ENCODE measurements around the gene ARPC1A. TPM values are rescaled to one million over a fixed set of nuclear protein-coding genes. Genes with fewer than 3 reads are reported as not detected.

Gene ARPC1A
- polyA plus RNA-seq, 1 donor from 2014 or later = 154 TPM

GRCh38 chr7:99331002-99331401, 5.3 kb downstream of the ARPC1A start:
- Histone ChIP-seq H3F3A (ENCODE audit: insufficient read depth, low read length, poor library complexity, severe bottlenecking) (no peaks in the 10 kb centered on the region), H3K9me3 (ENCODE audit: low read length) (no peaks in the 10 kb centered on the region), H3K27me3 (ENCODE audit: insufficient read depth, low read depth, low read length) (no peaks in the 10 kb centered on the region), H4K20me1 (ENCODE audit: insufficient read depth) (no peaks in the 10 kb centered on the region), H3K9me2 (ENCODE audit: insufficient read depth, low read length) (no peaks in the 10 kb centered on the region), H3K9ac (ENCODE audit: low read length) (no peak overlapping the region), H3K36me3 (ENCODE audit: insufficient read depth, low read length) (peaks cover 5% of the 10 kb centered on the region), H3K4me2 (ENCODE audit: low read length) (no peak overlapping the region), H3K79me2 (replicated peaks; ENCODE audit: insufficient read depth, low read length) (peaks cover 60% of the 10 kb centered on the region), H3K27ac (ENCODE audit: low read length) (no peak overlapping the region), H3K4me3 (ENCODE audit: low read length) (no peak overlapping the region), H2AFZ (ENCODE audit: low read depth, low read length) (no peak overlapping the region)
- TF ChIP-seq RAD21 (conservative IDR thresholded peaks at IDR 0.05) = no peak
- TF ChIP-seq MXI1 (conservative IDR thresholded peaks at IDR 0.05; ENCODE audit: poor library complexity, severe bottlenecking) = no peak
- no peak for TF ChIP-seq CTCF (IDR thresholded peaks at IDR 0.05; ENCODE audit: poor library complexity, severe bottlenecking)
- no peak for TF ChIP-seq EP300 (conservative IDR thresholded peaks at IDR 0.05; ENCODE audit: poor library complexity, severe bottlenecking)
- TF ChIP-seq REST (IDR thresholded peaks at IDR 0.05; ENCODE audit: borderline replicate concordance) = no peak
- TF ChIP-seq TAF1 (IDR thresholded peaks at IDR 0.05; ENCODE audit: low read depth) = no peak
- TF ChIP-seq SMC3 (conservative IDR thresholded peaks at IDR 0.05; ENCODE audit: poor library complexity) = no peak

- Histone ChIP-seq H3K9me2 (ENCODE audit: insufficient read depth, low read length) (no peaks in the 10 kb centered on the region), H3K36me3 (ENCODE audit: insufficient read depth, low read length) (no peaks in the 10 kb centered on the region), H3K9ac (ENCODE audit: low read length) (no peak overlapping the region), H4K20me1 (ENCODE audit: insufficient read depth) (no peaks in the 10 kb centered on the region), H3K79me2 (replicated peaks; ENCODE audit: insufficient read depth, low read length) (no peaks in the 10 kb centered on the region), H2AFZ (ENCODE audit: low read depth, low read length) (no peak overlapping the region), H3K4me2 (ENCODE audit: low read length) (no peak overlapping the region), H3F3A (ENCODE audit: insufficient read depth, low read length, poor library complexity, severe bottlenecking) (no peaks in the 10 kb centered on the region), H3K4me3 (ENCODE audit: low read length) (no peak overlapping the region), H3K27me3 (ENCODE audit: insufficient read depth, low read depth, low read length) (no peaks in the 10 kb centered on the region), H3K27ac (ENCODE audit: low read length) (no peak overlapping the region), H3K9me3 (ENCODE audit: low read length) (no peaks in the 10 kb centered on the region)
- TF ChIP-seq SMC3 (conservative IDR thresholded peaks at IDR 0.05; ENCODE audit: poor library complexity) (no peak), MXI1 (conservative IDR thresholded peaks at IDR 0.05; ENCODE audit: poor library complexity, severe bottlenecking) (no peak), EP300 (conservative IDR thresholded peaks at IDR 0.05; ENCODE audit: poor library complexity, severe bottlenecking) (no peak), EZH2 (IDR thresholded peaks at IDR 0.05; ENCODE audit: borderline replicate concordance, insufficient read depth, low read length, poor library complexity, severe bottlenecking) (no peak), CTCF (IDR thresholded peaks at IDR 0.05; ENCODE audit: poor library complexity, severe bottlenecking) (no peak), REST (IDR thresholded peaks at IDR 0.05; ENCODE audit: borderline replicate concordance) (no peak), RAD21 (conservative IDR thresholded peaks at IDR 0.05) (no peak), TAF1 (IDR thresholded peaks at IDR 0.05; ENCODE audit: low read depth) (no peak), POLR2AphosphoS5 (IDR thresholded peaks at IDR 0.05) (no peak)
These were observed 13.9 kb downstream of the ARPC1A start for GRCh38 chr7:99339595-99339994.

Data from neural cell (in vitro differentiated cells).